Endothelial cell of hepatic sinusoid (primary cell): Measurements from ENCODE around the gene CLMN.

Experiments
- in situ Hi-C: cut with HindIII; loops from 2 replicates; pipeline ENCODE4 v1.10.0; 2017; ENCODE audit warnings: low sequenced_read_pairs

CLMN gene

GRCh38 chr14:95307402-95308041 is 12.2 kb downstream of the CLMN start:
- in situ Hi-C loops: loop anchor here (5.0 kb wide), 1 partner anchor 50 kb away; no protein-coding TSS in a partner anchor

- in situ Hi-C loops: loop anchor here (5.0 kb wide), 1 partner anchor 51 kb away; no protein-coding TSS in a partner anchor
Observed at GRCh38 chr14:95305940-95306339, 13.8 kb downstream of the CLMN start.

GRCh38 chr14:95305145-95305544 is 14.6 kb downstream of the CLMN start:
- in situ Hi-C loops: loop anchor here (5.0 kb wide), 1 partner anchor 52 kb away; no protein-coding TSS in a partner anchor

- in situ Hi-C loops: loop anchor here (5.0 kb wide), 1 partner anchor 62 kb away; no protein-coding TSS in a partner anchor
Observed at GRCh38 chr14:95304342-95304741, 15.4 kb downstream of the CLMN start.

- in situ Hi-C loops: loop anchor here (5.0 kb wide), 1 partner anchor 61 kb away; no protein-coding TSS in a partner anchor
Observed at GRCh38 chr14:95303552-95303951, 16.2 kb downstream of the CLMN start.

- in situ Hi-C loops: loop anchor here (5.0 kb wide), 1 partner anchor 61 kb away; no protein-coding TSS in a partner anchor
Observed at GRCh38 chr14:95302667-95303506, 16.8 kb downstream of the CLMN start.

GRCh38 chr14:95301527-95302187 is 18.1 kb downstream of the CLMN start:
- in situ Hi-C loops: loop anchor here (5.0 kb wide), 1 partner anchor 59 kb away; no protein-coding TSS in a partner anchor

- in situ Hi-C loops: loop anchor here (5.0 kb wide), 1 partner anchor 59 kb away; no protein-coding TSS in a partner anchor
Observed at GRCh38 chr14:95300697-95301526, 18.8 kb downstream of the CLMN start.

GRCh38 chr14:95300002-95300696 is 19.6 kb downstream of the CLMN start:
- in situ Hi-C loops: loop anchor here (5.0 kb wide), 1 partner anchor 58 kb away; no protein-coding TSS in a partner anchor

- in situ Hi-C loops: no loop called here
Observed at GRCh38 chr14:95299271-95299670, 20.4 kb downstream of the CLMN start.

- in situ Hi-C loops: no loop called here
Observed at GRCh38 chr14:95297832-95298231, 21.9 kb downstream of the CLMN start.

GRCh38 chr14:95296966-95297365 is 22.7 kb downstream of the CLMN start:
- in situ Hi-C loops: no loop called here

- in situ Hi-C loops: no loop called here
Observed at GRCh38 chr14:95295600-95296376, 23.9 kb downstream of the CLMN start.

GRCh38 chr14:95294834-95295599 is 24.7 kb downstream of the CLMN start:
- in situ Hi-C loops: no loop called here

- in situ Hi-C loops: no loop called here
Observed at GRCh38 chr14:95294320-95294719, 25.4 kb downstream of the CLMN start.

- in situ Hi-C loops: no loop called here
Observed at GRCh38 chr14:95293449-95293848, 26.3 kb downstream of the CLMN start.

GRCh38 chr14:95292660-95293425 is 26.9 kb downstream of the CLMN start:
- in situ Hi-C loops: no loop called here
